ENCODE measurements around the gene TMEM214.

TMEM214 gene

GRCh38 chr2:27040282-27040681 lies 7.5 kb downstream of the TMEM214 start:
- DNase-seq, result no peak

GRCh38 chr2:27041752-27042151 lies 9.0 kb downstream of the TMEM214 start:
- no peak for DNase-seq

DNA sequence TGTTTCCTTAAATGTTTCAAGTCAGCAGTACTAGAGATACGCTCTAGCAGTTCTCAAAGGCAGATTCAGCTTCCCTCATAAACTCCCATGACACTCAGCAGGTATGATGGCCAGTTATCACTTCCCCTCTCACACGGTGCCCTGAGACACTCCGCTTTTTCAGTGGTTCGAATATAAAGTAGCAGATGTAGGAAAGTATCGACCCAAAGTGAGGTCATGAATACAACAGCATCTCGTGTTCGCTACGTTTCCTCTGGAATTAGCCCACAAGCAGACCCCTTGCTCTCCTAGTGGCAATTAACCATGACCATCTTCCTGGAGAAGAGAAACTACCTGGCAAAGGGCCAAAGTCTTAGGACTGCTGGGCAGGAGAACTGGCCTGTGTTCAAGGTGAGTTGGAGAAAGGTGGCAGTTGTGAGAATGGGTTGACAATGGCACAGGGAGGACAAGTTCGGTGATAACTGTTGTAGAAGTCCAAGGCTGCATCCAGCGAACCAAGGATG lies 9.4 kb downstream of the TMEM214 start:
- no peak for DNase-seq

GRCh38 chr2:27042985-27043634 lies 10.3 kb downstream of the TMEM214 start:
- no peak for DNase-seq

- no peak for DNase-seq
These were observed 16.9 kb downstream of the TMEM214 start for GRCh38 chr2:27049422-27050280.

- DNase-seq, result peak; percentile 91
These were observed 17.7 kb downstream of the TMEM214 start for GRCh38 chr2:27050281-27050995.

- DNase-seq, result peak; percentile 71
These were observed 18.5 kb downstream of the TMEM214 start, which contains the start of gene AGBL5 for GRCh38 chr2:27050996-27051901. Gene AGBL5 (plus strand): TSS chr2:27051668. CDS start chr2:27052959, 1,291 bp downstream.

- no peak for DNase-seq
These were observed 19.3 kb downstream of the TMEM214 start for GRCh38 chr2:27051902-27052645.

DNA sequence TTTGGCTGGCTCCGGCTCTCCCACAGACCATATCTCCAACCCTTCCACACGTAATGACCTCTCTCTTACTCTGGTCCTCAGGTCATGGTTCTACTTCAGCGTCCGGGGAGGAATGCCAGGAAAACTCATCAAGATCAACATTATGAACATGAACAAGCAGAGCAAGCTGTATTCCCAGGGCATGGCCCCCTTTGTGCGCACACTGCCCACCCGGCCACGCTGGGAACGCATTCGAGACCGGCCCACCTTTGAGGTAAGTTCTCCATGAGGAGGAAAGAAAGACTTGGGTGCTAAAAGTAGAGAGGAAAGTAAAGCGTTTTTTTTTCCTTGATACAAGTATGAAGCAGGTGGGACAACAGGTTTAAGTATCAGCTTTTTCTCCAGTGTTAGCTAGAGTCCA lies 20.6 kb downstream of the TMEM214 start:
- DNase-seq, result no peak

DNA sequence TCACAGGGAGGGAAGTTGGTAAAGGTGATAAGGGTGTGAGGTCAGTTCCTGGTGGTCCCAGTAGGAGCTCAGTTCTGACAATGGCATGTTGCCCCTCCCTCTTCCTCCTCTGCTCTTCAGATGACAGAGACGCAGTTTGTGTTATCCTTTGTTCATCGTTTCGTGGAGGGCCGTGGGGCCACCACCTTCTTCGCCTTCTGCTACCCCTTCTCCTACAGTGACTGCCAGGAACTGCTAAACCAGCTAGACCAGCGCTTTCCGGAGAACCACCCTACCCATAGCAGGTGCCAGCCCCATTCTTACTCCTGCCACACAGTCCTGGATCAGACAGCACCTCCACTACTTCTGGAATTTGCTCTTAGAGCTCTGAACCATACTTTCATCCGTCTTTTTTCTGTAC lies 21.0 kb downstream of the TMEM214 start:
- DNase-seq, result no peak

- no peak for DNase-seq
These were observed 22.0 kb downstream of the TMEM214 start for GRCh38 chr2:27054721-27055120.

DNA sequence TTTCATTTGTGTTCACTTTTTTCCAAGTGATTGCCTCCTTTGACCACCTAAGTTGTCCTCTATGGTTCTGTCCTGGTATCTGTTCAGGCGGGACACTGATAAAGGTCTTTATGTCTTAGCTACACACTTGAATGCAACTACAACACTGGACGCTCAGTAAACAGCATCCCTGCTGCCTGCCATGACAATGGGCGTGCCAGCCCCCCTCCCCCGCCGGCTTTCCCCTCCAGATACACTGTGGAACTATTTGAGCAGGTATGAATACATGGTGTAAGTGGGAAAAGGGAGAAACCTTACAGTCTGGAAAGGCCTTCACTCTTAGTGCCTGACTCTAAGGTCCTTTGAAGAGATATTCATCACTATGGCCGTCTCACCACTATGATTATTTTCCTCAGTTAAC lies 24.4 kb downstream of the TMEM214 start:
- no peak for DNase-seq

DNA sequence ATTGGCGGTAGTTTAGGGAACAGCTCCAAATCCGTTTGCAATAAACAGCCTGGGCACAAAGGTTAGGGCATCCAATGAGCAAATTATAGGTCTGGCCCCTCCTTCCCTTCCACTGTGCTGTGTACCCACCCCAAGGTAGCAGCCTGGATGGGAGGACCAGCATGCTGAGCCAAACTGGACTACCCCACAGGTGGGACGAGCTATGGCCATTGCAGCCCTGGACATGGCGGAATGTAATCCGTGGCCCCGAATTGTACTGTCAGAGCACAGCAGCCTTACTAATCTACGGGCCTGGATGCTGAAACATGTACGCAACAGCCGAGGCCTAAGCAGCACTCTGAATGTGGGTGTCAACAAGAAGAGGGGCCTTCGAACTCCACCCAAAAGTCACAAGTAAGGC lies 25.4 kb downstream of the TMEM214 start:
- DNase-seq, result no peak

DNA sequence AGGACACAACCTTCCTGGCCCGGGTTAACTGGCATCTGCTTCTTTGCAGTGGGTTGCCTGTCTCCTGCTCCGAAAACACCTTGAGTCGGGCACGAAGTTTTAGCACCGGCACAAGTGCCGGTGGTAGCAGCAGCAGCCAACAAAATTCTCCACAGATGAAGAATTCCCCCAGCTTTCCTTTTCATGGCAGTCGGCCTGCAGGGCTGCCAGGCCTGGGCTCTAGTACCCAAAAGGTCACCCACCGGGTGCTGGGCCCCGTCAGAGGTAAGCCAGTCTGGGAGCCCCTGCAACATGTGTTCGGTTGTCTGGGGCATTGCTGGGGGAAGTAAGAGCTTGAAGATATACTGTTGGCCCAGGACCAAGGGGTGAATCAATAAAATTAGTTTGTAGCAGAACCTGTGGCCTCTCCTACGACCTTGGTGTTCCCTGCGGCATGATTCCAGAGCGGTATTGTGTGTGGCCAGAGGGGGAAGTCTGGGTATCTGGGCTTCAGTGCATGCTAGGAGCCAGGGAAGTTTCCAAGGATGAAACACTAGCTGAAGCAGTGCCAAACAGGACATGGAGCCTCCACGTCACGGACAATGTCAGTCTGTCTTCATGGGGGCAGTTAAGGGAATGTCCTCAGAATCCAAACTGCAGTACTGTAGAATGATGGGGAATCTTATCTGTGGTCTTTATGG lies 26.5 kb downstream of the TMEM214 start:
- DNase-seq, result no peak

DNA sequence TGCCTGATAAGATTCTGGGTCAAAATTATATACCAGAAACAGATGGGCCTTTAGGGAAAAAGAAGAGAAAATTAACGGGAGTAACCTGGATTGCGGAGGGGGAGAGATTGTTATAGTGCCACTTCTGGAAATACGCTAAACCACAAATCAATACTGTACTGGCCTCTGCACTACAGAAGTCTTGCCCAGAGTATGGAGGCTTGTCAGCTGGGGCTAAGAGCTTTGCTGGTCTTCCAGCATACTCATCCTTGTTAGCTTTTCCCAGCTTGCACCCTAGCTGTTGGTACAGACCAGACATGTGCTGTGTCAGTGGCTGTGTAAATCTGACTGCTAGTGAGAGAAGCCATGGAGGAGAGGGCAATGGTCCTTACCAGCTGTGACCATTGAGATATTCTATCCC lies 27.6 kb downstream of the TMEM214 start:
- DNase-seq, result no peak

DNA sequence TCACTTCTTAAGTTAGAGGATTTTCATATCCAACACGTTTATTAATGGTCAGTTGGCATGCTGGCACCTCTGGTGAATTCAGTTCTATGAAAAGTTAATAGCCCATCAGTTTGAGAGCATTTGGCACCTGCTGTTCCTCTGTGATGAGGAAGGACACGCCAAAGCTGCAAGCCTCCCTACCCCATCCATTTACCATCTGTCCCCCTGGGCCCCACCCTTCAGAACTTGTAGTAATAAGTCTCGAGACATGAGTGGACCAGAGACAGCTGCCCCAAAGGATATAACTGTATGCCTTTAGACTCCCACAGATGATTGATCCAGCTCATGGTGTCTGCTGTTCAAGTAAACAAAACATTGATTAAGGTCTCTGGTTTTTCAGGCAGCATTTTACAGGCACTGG lies 32.4 kb downstream of the TMEM214 start:
- DNase-seq, result peak; percentile 83

DNA sequence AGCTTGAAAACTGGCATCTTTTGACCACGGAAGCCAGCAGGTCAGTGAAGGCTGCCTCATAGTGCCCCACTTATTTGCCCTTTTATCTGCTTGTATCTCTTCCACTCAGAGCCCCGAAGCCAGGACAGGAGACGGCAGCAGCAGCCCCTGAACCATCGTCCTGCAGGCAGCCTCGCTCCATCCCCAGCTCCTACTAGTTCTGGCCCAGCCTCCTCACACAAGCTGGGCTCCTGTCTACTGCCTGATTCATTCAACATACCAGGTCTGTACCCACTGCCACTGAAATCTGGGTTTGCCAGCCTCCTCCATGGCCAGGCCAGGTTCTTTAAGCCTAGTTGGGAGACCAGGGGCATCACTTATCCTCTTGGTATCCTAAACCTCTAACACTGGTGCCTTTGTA lies 34.6 kb downstream of the TMEM214 start:
- DNase-seq, result no peak

GRCh38 chr2:27069436-27069835 lies 36.7 kb downstream of the TMEM214 start:
- DNase-seq, result no peak

DNA sequence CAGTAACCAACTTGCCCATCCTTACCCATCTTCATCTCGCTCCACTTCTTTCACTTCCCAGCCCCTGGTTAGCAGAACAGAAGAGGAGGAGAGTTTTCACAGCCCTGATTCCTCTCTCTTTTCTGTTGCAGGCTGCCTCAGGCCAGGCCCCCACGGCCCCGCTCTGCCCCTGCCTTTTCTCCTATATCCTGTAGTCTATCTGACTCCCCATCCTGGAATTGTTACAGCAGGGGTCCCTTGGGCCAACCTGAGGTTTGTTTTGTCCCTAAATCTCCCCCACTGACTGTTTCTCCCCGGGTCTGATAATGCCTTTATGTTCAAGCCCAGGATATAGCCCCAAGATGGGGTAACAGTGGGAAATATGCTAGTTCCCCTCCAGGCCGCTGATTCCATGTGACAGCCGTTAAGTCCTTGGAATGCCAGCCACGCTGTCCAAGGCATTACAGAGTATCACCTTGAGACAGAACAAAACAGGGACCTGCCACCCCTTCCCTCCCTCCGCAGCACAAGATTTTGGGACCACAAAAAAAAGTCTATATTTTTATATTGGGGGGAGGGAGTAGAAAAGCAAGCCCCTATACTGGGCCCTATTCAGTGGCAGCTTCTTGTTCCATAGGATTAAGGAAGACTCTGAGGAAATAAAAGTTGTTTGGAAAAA lies 37.3 kb downstream of the TMEM214 start:
- DNase-seq, result no peak

DNA sequence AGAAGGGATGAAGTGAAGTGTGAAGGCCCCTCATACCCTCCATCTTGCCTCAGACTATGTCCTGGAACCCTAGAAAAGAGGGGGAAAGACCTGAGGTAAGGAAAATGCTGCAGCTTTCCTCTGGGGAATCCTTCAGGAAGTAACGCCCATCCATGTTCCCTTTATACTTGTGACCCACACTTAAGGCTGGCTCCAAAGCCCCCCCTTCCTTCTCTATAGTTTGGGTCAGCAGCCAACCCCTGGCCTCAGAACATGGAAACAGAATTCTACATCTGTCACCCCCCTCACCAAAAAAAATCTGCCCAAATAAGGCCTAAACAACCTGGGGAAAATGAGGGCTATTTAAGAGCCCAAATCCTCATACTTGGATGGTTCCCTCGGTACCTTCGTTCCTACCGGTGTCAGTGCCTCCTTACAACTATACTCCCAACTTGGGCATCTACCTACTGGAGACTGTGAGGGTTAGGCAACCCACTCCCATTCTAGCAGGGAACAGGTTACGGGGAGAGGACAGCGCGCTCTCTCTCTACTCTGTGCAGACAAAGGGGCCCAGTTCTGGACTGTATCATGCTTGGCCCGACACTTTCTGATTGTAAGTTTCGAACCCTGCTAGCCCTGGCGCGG lies 38.0 kb downstream of the TMEM214 start:
- DNase-seq, result no peak

Measured in NCI-H524 treated with DMSO at 0.1 percent for 48 hours (cell line).